Right atrium auricular region (tissue), 2 donors: ENCODE measurements around the gene NHERF2. TPM values are rescaled to one million over a fixed set of nuclear protein-coding genes. Genes with fewer than 3 reads are reported as not detected.

ENCODE experiments used
- DNase-seq: peaks from one replicate; pipeline ENCODE4 v3.0.0-alpha.2; 2019; ENCODE audit warnings: low spot score
- H3K27ac ChIP-seq, 2 donors: fragments of 200-600 bp; sonication (generic); 1 replicate in 1 of 2; 2 replicates in 1 of 2; pipeline ENCODE4 v1.5.1; 2016 to 2019
- H3K27me3 ChIP-seq, 2 donors: fragments of 200-600 bp; sonication (generic); one replicate each; pipeline versions ENCODE4 v1.5.1 to v1.6.0; 2017 to 2019
- H3K36me3 ChIP-seq: fragments of 200-600 bp; sonication (generic); one replicate; pipeline ENCODE4 v1.5.1; 2016
- H3K4me1 ChIP-seq, 2 donors: fragments of 200-600 bp; sonication (generic); one replicate each; pipeline versions ENCODE4 v1.5.1 to v1.6.0; 2017 to 2019
- H3K4me3 ChIP-seq, 2 donors: fragments of 200-600 bp; sonication (generic); 1 replicate in 1 of 2; 2 replicates in 1 of 2; pipeline ENCODE4 v1.5.1; 2017 to 2019; ENCODE audit warnings: mild to moderate bottlenecking in 1 of 2, moderate library complexity in 1 of 2
- H3K9me3 ChIP-seq, 2 donors: fragments of 200-600 bp; sonication (generic); one replicate each; pipeline ENCODE4 v1.5.1; 2019
- total RNA-seq, 2 donors: library from RNA; depleted of rRNA; stranded (reverse); fragments of >200 nt; gene quantifications; one replicate each; pipeline ENCODE4 v1.1.0, GENCODE V29; 2016
- TF ChIP-seq, protein P1 (sequence below), 2 donors: fragments of 200-600 bp; sonication (generic); IDR thresholded peaks; one replicate each; pipeline ENCODE4 v1.5.1; 2019; ENCODE audit warnings: antibody characterized with exemption in 2 of 2

The NHERF2 gene
- 100 to 1,000 TPM; 187 to 213 TPM for total RNA-seq

- peaks cover 11% of the 10 kb centered on the region for H3K36me3 ChIP-seq
- H3K4me3 ChIP-seq = peak within 1 kb of the TSS; percentile 56 to 74
- no peak for DNase-seq
- no peaks in the 10 kb centered on the region for H3K9me3 ChIP-seq
- no peaks in the 10 kb centered on the region for H3K27me3 ChIP-seq
- peak within 1 kb of the TSS; percentile 70 to 79 for H3K27ac ChIP-seq
- TF ChIP-seq, protein P1, sequence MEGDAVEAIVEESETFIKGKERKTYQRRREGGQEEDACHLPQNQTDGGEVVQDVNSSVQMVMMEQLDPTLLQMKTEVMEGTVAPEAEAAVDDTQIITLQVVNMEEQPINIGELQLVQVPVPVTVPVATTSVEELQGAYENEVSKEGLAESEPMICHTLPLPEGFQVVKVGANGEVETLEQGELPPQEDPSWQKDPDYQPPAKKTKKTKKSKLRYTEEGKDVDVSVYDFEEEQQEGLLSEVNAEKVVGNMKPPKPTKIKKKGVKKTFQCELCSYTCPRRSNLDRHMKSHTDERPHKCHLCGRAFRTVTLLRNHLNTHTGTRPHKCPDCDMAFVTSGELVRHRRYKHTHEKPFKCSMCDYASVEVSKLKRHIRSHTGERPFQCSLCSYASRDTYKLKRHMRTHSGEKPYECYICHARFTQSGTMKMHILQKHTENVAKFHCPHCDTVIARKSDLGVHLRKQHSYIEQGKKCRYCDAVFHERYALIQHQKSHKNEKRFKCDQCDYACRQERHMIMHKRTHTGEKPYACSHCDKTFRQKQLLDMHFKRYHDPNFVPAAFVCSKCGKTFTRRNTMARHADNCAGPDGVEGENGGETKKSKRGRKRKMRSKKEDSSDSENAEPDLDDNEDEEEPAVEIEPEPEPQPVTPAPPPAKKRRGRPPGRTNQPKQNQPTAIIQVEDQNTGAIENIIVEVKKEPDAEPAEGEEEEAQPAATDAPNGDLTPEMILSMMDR (IDR thresholded peaks at IDR 0.05) = no peak
- H3K4me1 ChIP-seq = peaks cover 0 to 64% of the 10 kb centered on the region in 2 donors
Observed at GRCh38 chr16:2026461-2027023, at the start of gene NHERF2. Gene NHERF2, plus strand, starts transcription at chr16:2026902. Its CDS starts 104 bp downstream, at chr16:2027006.

GRCh38 chr16:1976951-1977874, 49.5 kb upstream of the NHERF2 start:
- peaks cover 47% of the 10 kb centered on the region for H3K36me3 ChIP-seq
- no peak overlapping the region for H3K27ac ChIP-seq
- no peaks in the 10 kb centered on the region for H3K9me3 ChIP-seq
- H3K4me1 ChIP-seq = peaks cover 0 to 37% of the 10 kb centered on the region in 2 donors
- DNase-seq = no peak
- H3K4me3 ChIP-seq = no peak overlapping the region
- peaks cover 7 to 9% of the 10 kb centered on the region in 2 donors for H3K27me3 ChIP-seq
- TF ChIP-seq, protein P1 (IDR thresholded peaks at IDR 0.05) = no peak

- Histone ChIP-seq H3K27me3 (peaks cover 7 to 9% of the 10 kb centered on the region in 2 donors), H3K9me3 (no peaks in the 10 kb centered on the region), H3K4me3 (no peak overlapping the region), H3K27ac (no peak overlapping the region), H3K4me1 (peaks cover 0 to 31% of the 10 kb centered on the region in 2 donors), H3K36me3 (peaks cover 47% of the 10 kb centered on the region)
- TF ChIP-seq, protein P1 (IDR thresholded peaks at IDR 0.05) = no peak
- DNase-seq = no peak
Observed at GRCh38 chr16:1977875-1978268, 48.8 kb upstream of the NHERF2 start.

- Histone ChIP-seq H3K4me3 (no peak overlapping the region), H3K9me3 (no peaks in the 10 kb centered on the region), H3K4me1 (peaks cover 0 to 31% of the 10 kb centered on the region in 2 donors), H3K27ac (no peak overlapping the region), H3K27me3 (peaks cover 7 to 9% of the 10 kb centered on the region in 2 donors), H3K36me3 (peaks cover 47% of the 10 kb centered on the region)
- no peak for DNase-seq
- TF ChIP-seq, protein P1 (IDR thresholded peaks at IDR 0.05) = no peak
Observed at GRCh38 chr16:1978476-1979120, 48.1 kb upstream of the NHERF2 start.

GRCh38 chr16:1979271-1980029, 47.3 kb upstream of the NHERF2 start:
- no peak overlapping the region for H3K27ac ChIP-seq
- TF ChIP-seq, protein P1 (IDR thresholded peaks at IDR 0.05) = no peak
- peaks cover 7 to 9% of the 10 kb centered on the region in 2 donors for H3K27me3 ChIP-seq
- H3K4me1 ChIP-seq = peaks cover 0 to 32% of the 10 kb centered on the region in 2 donors
- DNase-seq = no peak
- H3K36me3 ChIP-seq = peaks cover 43% of the 10 kb centered on the region
- H3K9me3 ChIP-seq = no peaks in the 10 kb centered on the region
- H3K4me3 ChIP-seq = no peak overlapping the region
